ENCODE data around the gene ZNF608.

ZNF608 gene

DNA sequence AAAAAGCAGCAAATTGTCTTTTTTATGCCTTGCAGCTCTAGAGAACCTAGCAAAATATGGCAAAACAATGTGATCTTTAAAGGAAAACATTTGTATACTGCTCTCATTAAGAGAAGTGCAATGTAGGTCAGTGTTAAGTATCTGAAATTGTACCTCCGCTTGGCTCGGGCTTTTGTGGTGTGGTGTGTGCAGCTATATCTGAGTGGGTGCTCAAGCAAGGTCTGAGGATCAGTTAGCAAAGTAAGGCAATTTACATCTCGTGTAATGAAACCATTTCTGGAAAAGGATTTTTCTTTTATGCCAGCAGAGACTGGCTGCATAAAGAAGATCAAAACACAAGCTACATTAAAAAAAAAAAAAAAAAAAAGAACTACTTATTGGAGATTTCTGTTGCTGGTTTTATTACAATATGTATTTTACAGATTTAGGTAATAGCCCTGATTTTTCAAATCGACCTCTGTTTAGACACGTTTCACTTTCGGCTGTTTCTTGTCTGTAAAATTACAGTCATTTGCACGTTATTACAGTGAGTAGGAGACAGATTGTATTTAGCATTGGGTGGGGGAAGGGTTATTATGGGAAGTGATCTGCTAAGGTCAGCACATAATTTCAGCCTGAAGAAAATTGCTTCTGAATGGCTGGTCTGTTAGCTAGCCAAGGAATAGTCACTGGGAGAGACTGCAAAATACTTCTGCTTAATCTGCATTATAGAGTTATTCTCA is 7.9 kb upstream of the ZNF608 start:
- in situ Hi-C loops (cut with MboI; ENCODE audit: low sequenced_read_pairs), result no loop called here

DNA sequence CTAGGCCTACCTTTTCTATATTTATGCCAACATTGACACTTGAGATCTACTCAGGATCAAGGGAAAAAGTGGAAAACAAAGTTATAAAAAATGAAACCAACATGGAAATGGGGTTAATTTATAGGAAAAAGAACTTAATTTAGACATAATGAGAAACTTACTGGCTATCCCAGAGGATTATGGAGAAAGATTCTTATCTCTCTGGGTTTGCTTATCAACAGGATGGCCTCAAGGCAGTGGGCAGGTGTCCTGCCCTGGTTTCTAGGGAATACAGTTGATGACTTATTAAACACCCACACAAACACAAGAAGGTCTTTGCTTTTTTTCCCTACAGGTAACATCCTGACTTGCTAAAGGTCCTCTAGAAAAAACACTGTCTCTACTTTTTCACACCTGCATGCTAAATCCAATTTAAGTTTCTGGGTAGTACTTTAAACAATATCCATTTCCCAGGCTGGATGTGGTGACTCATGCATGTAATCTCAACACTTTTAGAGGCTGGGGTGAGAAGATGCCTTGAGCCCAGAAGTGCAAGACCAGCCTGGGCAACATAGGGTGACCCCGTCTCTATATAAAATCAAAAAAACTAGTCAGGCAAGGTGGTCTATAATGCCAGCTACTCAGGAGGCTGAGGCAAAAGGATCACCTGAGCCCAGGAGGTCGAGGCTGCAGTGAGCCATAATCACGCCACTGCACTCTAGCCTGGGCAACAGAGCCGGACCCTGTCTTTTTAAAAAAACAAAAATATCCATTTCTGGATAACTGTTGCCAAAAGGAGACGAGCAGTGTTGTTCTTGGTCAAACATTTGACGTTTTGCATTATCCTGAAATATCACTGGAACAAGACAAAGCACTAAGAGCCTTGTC is 6.6 kb upstream of the ZNF608 start:
- in situ Hi-C loops (cut with MboI; ENCODE audit: low sequenced_read_pairs), result no loop called here

DNA sequence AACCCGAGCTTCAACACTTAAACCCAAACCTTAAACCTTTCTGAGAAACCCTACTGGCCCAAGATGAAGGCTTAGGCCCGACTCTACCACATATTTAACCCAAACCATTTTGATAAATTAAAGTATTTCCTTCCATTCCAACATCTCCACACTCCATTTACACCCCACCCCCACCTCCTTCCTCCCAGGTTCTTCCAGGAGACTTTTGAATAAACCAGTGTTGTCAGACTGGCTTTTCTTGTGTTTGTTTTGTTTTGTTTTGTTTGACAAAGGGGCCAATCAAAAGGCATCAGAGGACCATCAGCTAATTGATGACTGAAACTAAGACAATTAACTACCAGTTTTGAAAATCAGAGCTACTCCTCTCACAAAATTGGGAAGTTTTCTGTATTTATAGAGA is 4.6 kb upstream of the ZNF608 start:
- in situ Hi-C loops (cut with MboI; ENCODE audit: low sequenced_read_pairs), result no loop called here

DNA sequence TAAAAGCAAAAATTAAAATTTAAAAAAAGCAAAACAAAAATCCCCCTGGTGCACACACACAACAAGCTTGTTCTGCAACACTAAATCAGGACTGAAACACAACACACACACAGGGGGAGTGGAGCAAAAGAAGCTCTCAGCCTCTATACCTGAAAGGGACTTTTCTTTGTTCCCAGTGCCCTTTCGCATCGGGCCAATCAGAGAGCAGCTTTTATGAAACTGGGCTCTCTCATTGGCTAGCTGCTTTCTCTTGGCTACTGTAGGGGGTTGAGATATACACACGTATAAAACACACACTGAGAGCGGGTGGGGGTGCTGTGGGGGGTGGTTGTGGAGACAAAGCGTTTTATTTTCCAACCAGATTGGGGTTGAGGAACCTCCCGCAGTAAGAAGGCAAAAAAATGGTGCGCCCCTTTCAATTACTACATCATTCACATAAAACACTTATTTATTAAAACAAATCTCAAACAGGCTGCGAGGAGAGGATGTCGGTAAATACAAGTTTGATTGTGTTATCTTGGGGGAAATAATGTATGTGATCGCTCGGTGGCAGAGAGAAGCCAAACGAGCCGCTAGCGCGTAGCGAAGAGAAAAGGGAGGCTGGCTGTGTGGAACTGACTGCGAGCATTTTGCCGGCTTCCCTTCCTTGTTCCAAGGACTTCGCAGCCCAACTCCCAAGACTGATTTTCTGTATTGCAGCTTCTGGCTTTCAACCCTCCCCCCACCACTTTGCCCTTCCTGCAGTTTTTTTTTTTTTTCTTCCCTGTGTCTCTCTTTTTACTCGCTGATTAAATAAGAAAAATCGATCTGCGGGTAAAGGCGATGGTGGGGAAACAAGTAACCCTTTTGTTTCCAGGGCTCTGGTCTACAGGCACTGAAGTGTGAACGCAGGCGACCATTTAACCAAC is 2.5 kb upstream of the ZNF608 start:
- in situ Hi-C loops (cut with MboI; ENCODE audit: low sequenced_read_pairs), result no loop called here

DNA sequence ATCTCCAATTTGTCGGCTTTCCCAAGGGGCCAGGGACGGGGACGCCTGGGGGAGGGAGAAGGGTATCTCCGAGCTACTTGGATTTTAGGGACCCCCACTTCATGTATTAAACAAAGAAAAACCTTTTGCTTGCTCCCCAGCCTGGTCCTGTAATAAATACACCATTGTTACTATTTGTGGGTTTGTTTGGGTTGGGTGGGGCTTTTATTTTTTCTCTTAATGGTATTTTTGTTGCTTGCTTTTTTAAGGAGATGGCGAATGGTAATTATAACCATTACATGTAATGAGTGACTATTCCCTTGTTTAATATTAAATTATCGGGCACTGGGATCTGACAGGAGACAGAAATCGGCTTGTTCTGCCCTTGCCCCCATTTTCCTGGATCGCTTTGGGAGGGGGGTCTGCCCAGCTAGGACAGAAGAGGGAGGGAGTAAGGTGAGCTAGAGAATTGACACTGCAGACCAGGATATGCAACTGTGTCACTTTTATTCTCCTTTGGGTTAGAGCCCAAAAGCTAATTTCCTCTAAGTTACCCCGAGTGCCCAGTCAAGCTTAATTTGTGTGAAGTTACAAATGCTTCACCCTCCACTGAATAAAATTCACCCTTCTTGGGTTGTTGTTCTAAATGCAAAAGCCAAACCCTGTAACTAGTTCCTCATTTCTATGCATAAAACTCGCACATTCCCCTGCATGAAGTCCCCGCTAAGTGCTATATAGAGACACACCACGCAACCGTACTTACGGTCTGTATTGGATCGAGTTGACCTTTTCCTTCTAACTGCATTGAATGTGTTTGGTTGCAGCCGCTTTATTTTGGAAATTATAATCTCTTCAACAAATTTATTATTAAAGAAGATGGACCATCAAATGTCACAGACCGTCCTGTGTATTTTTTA is 1.6 kb upstream of the ZNF608 start:
- in situ Hi-C loops (cut with MboI; ENCODE audit: low sequenced_read_pairs), result no loop called here

DNA sequence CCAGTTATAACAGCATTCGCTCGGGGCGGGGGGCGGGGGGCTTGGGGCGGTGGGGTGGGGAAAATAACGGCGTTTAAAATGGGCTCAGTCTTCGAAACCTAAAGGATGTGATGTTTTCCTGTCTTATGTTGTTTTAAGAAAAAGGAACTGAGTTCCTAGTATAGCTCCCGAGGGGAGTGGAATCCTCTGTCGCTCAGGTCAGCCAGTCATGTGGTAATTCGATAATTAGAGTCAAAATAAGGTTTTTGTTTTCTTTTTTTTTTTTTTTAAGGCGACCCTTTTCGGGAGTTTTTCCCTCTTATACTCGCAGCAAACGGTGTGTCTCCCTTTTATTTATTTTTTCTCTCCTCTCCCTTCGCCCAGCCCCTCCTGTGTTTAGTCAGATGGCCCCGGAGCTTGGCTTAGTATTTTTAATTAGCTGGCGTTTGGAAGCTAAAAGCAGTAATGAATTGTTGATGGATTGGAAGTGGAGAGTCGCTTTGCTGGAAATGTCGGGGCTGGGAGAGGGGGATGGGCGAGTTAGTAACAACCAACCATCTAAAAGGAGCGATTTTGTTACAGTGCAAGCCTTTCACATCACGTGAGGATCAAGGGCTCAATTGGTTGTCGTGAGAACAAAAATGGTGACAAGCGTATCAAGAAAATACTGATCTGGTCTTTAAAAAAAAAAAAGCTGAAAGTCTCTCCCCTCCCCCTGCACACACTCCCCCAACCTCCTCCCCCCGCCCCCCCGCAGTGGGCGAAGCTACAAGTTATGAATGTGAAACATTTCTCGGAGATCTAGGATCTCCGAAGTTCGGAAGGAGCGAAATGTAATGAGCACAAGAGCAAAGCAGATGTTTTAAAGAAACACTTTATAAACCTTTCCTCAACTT is 714 bp upstream of the ZNF608 start:
- in situ Hi-C loops (cut with MboI; ENCODE audit: low sequenced_read_pairs), result no loop called here

DNA sequence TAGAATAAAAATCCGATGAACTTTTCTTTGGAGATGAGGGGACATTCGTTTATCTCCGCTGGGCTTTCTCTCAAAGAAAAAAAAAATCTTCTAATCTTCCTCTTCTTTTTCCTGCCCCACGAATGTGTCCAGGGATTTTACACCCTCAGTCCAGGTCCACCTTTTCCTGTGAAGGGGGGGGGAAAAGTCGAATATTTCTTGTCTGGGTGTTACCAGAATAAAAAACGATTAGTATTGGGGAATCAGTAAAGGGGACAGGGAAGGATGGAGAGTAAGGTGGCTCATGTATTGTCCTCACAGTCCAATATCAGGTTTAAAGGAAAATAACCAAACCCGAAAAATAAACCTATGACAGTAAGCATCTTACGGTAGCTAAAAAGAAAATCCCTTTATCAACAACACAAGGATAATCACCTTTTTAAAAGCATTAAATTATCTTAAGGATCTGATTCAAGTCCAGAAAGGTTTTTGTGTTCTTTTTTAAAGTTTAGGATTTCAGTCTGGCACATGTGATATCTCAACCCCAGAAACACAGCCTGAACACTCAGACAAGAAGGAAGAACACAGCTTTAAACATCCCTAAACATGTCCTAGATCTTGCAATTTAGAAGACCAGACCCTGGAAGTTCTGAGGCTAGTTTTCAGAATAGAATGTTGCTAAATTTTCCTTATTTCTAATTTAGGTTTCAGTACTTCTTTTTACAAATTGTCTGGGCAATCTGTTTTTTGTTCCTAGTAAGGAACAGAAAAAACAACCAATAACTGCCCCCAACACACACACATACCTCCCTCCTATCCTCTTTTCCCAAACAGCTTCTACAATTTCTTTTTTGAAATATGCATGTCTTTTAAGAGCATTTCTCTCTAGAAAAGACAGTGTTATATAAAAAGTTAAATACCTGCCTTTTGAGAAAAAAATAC is 1.2 kb downstream of the ZNF608 start:
- in situ Hi-C loops (cut with MboI; ENCODE audit: low sequenced_read_pairs), result no loop called here

DNA sequence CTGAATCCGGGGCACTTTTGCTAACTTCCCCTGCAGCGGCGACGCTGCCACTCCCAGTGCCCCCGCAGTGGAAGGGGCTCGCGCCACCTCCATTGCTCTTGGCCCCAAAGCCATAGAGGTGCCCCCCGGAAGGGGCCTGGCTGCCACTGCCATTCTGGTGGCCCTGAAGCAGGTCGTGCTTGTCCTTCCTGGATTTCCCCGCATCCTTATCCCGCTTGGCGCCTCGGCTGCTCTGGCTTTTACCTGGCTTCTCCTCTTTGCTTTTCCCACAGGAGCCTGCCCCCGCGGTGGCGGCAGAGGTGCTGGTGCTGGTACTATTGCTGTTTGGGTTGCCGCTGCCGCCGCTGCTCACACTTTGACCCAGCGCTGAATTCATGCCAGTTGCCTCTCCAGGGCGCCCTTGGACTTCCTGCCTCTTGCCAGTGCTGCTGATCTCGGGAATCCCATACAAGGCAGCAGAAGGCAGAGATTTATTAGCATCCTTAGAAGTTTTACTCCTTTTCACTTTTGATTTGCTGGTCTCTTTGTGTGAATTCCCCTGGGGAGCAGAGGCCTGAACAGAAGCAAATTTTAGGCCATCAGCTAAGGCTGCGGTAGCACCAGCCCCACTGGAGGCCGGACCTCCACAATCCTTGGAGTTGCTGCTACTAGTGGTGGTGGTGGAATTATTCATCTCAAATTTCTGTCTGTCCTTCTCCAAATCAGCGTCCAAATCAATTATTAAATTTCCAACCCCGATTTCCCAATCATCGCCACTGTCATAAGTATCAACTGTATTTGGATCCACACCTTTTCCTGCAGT is 2.1 kb downstream of the ZNF608 start:
- in situ Hi-C loops (cut with MboI; ENCODE audit: low sequenced_read_pairs), result no loop called here

DNA sequence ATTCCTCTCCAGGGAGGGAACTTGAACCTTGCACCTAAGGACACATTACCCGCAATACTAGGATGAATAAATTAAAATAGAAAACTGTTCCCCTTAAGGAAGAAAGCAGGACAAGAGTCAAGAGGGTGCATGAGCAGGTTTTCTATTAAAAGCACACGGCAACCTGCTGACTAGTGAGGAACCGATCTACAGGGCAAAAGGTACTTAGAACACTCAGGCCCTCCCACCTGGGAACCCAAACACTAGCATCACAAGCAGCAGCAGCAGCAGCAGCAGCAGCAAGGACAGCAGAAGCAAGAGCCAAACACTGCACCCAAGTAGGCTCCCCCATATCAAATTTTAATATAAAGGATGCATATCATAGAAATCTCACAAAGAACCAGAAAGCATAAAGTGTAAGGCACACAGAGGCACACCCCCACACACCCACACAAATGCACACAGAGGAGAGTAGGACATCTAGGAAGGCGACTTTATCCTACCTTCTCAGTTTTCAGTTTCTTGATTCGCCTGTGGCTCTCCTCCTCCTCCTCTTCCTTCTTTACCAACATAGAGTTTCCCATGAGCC is 2.8 kb downstream of the ZNF608 start:
- in situ Hi-C loops (cut with MboI; ENCODE audit: low sequenced_read_pairs), result no loop called here

DNA sequence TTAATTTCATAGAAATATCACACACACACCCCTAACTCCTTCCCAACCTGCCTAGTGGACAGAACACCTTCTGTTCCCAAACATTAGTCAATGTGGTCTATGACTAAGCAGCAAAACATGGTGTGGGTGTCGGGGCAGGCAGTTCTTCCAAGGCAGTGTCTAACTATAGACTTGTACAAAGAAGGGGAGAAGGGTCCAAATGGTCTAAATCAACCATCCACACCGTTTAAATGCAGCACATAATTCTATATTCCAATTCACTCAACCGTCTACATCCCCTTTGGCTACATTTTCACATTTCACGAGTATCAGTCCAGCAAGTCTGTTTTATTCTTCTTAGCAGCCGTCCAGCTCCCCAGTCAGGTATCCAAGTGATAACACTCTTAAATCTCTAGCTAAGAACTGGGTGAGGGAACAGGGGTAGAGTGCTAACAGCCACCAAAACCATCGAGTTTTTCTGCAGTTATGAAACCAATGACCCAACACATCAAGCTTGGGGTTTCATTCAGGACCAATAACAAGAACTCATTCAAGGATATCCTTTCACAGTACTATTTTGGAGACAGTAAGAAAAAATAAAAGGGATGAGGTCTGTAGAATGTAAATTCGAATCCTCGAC is 3.3 kb downstream of the ZNF608 start:
- in situ Hi-C loops (cut with MboI; ENCODE audit: low sequenced_read_pairs), result no loop called here

DNA sequence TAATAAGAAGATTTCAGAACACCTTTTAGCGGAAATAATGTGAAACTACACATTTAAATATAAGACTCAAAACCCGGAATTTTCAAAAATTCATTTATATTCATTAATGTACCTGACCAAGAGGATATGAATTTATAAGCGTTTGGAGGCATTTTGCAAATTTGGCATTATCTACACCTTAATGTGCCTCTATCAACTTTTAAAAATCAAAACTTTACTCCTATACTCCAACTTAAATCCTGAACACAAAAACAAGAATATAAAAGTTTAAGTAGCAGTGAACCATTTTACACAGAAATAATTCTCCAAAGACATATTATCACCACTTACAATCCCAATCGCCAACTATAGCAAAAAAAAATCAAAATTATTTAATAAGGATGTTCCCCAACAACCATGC is 3.9 kb downstream of the ZNF608 start:
- in situ Hi-C loops (cut with MboI; ENCODE audit: low sequenced_read_pairs), result no loop called here

DNA sequence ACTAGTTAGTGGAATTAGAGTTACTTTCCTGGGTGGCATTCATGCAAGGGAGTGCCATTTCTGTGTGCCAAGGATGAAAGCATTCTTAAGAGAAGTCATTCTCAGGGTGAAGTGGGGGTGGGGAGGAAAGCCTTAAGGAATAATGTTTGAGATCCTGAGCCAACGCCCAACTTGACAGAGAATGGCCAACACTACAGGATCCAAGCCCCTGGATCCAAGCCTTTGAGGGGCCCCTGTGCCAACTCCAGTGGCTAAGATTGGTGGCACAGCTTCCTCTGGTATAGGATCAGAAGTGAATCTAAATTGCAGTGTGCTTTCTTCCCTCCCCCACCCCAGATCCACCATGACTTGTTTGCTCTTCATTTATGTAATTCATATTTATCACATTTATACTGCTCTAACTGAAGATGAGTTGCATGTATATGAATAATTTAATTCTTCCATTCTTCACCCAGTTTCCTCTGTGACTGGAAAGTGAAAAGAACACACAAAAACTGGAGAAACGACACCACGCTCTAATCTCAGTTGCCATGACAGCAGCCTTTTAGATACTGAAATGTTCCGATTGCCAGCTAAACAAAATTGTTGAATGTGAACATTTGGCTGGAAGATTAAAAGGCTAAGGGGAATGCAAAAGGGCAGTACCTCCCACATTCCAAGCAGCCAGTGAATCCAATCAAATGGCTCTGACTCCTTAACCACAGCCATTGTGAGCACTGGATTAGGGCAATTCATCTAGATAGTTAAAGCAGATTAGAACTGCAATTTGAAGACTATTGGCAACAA is 4.5 kb downstream of the ZNF608 start:
- in situ Hi-C loops (cut with MboI; ENCODE audit: low sequenced_read_pairs), result no loop called here

DNA sequence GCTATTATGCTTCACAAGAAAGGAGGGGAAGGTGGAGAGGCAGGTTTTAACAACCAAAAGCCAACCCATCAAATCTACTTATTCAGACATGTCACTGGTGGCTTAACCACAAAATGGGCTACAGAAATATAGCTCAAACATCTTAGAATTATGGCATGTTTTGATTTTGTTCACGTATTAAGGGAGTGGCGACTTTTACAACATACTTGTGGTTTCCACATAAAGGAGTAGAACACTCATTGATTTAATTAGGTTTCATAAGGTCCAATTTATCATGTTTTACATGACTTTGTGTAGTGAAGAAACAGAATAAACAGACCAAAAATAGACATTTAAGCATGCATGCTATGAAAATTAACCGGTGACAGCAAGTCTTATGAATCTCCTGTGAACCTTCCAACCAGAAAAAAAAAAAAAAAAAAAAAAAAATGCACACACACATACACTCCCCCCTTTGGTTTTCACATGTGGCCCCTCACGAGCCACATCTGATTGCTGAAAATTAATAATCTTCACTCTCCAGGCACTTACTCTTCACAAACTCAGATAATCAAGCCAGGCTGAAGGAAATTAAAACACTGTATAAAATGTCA is 5.4 kb downstream of the ZNF608 start:
- in situ Hi-C loops (cut with MboI; ENCODE audit: low sequenced_read_pairs), result no loop called here

DNA sequence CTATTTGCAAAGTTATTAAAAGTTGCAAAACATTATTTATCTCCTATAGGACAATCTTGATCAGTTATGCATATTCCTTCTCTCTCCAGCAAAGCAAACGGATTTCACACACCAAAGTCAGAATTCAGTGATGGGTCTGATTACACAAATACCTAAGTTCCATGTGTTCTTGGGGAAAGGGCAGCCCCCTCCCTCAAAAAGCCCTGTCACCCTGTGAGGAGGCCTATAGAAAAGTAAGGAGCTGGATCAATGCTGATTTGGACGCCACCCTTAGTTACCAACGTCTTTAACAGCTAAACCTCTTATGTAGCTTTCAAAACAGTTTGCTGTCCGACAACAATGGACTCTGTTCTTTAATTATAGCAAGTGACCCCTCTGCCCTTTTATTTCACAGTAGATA is 6.4 kb downstream of the ZNF608 start:
- in situ Hi-C loops (cut with MboI; ENCODE audit: low sequenced_read_pairs), result no loop called here

DNA sequence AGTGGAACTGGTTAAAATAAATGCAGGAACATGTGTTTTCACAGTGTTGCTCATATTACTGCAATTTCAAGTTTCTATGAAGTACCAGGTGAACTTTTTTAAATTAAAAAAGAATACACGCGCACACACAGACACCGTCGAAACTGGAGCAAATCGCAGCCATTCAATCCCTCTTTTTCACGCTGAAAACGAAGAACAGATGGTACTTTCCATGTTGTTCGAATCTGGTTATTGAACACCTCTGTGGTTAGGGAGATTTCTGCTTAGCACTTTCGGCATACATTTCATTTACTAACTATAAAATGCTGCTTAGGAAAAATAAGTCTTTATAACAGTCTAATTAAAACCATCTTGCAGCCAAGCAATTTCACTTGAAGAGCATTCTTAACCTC is 6.8 kb downstream of the ZNF608 start:
- in situ Hi-C loops (cut with MboI; ENCODE audit: low sequenced_read_pairs), result no loop called here
